ENCODE measurements around the gene S100A2. TPM values are rescaled to one million over a fixed set of nuclear protein-coding genes. Genes with fewer than 3 reads are reported as not detected.

The S100A2 gene
- total RNA-seq, 4 donors from 2014 or later: 2.3 to 12.6 (median 4.2) TPM; not detected in 1

DNA sequence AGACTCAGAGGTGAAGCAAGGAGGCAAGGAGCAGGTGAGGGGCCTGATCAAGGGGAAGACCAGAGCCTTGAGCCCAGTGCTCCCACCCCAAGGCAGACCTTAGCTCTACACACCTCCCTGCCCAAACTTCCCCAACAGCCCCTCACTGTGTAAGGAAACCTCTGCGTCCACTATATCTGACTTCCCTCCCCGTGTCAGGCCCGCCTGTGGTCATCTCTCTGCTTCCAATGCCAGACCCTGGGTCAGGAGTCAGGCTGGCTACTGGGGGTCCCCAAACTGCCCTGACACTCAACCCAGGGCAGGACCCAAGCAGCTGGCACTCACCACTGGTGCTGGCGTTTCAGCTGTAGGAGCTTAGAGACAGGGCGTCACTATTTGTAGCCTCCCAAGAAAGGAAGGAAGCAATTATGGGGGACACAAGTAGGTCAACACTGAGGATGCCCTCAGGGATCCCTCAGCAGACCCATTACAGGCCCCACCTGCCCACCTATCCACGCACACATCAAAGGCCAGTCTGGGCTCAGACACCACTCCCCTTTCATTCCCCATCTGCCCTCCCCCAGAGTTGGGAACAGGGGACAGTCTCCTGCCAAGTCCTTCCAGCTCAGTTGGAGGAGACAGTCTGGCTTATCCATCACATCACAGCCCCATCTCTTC, 15.8 kb downstream of the S100A2 start:
- Histone ChIP-seq H3K9me3 (no peaks in the 10 kb centered on the region), H3K27me3 (no peaks in the 10 kb centered on the region), H3K4me1 (peaks cover 0 to 65% (median 41%) of the 10 kb centered on the region in 4 donors), H3K27ac (peak overlapping the region in 3 of 4 donors; percentile 38 to 70 (median 68)), H3K4me3 (no peak overlapping the region), H3K36me3 (no peaks in the 10 kb centered on the region)
- no peak for DNase-seq (ENCODE audit: low spot score in 2 of 2)
- 75 to 79% methylated on average over 6 of the region's 6 CpGs for WGBS, 2 donors
- no peak for TF ChIP-seq POLR2A (IDR thresholded peaks at IDR 0.05)
- TF ChIP-seq EP300 (IDR thresholded peaks at IDR 0.05): no peak
- TF ChIP-seq CTCF (IDR thresholded peaks at IDR 0.05): no peak

DNA sequence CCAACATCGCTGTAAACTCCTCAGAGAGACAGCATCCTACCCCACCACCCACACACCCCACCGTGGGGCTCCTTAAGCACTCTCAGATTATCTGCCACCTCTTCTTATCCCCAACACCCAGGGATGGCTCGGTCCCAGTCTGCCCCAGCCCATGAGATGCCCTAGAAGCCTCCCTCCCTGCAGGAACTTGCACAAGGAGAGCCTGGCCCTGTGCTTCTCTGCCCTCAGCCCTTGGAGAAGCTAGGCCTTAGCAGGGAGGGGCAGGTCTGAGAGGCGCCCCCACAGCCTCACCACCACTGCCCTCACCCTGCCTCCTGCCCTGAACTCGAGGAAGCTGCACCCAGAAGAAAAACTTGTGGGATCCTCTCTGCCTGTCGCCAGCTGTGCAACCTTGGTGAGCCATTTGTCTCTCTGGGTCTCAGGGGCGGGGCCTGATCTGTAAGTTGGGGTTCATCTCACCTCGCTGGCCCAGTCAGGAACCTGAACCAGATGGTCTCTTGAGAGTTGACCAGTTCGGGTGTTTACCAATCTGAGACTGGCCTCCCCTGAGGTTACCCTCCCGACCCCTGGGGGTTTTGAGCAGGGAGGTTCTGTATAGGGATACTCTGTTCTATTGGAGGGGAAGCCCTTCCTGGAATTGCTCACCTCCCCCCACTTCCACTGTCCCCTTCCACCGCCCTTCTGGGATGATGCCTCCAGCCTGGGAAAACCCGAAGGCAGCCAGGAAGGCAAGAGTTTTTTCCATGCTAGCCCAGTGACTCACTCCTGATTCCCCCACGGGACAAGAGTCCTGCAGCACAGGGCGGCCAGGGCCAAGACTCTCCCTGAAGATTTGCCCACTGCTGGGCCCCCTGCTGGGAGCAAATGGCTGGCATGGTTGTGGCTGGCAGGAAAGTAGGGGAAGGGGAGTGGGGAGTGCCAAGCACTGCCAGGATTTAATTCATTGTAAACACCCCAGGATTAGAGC, 16.6 kb downstream of the S100A2 start, which contains the start of gene S100A3:
S100A3 (minus strand) TSS at position 537 of the 967 bp plus-strand sequence. CDS start 773 bp downstream, outside the sequence.
- H3K4me1 ChIP-seq: peaks cover 0 to 69% (median 50%) of the 10 kb centered on the region in 4 donors
- H3K36me3 ChIP-seq: no peaks in the 10 kb centered on the region
- H3K9me3 ChIP-seq: no peaks in the 10 kb centered on the region
- TF ChIP-seq POLR2A (IDR thresholded peaks at IDR 0.05) (no peak), EP300 (IDR thresholded peaks at IDR 0.05) (peak; percentile 40 to 69)
- H3K4me3 ChIP-seq: no peak within 1 kb of the TSS
- peak; percentile 55 to 67 for DNase-seq (ENCODE audit: low spot score in 2 of 2)
- no peaks in the 10 kb centered on the region for H3K27me3 ChIP-seq
- H3K27ac ChIP-seq: peak within 1 kb of the TSS in 3 of 4 donors; percentile 38 to 97 (median 70)
- WGBS, 2 donors: 51 to 54% methylated on average over 13 to 14 of the region's 14 CpGs

- WGBS, 2 donors: 74 to 82% methylated on average over 19 of the region's 19 CpGs
- Histone ChIP-seq H3K27ac (peak overlapping the region in 3 of 4 donors; percentile 76 to 97 (median 88)), H3K4me1 (peaks cover 0 to 75% (median 60%) of the 10 kb centered on the region in 4 donors), H3K4me3 (no peak overlapping the region), H3K9me3 (no peaks in the 10 kb centered on the region), H3K36me3 (no peaks in the 10 kb centered on the region), H3K27me3 (no peaks in the 10 kb centered on the region)
- TF ChIP-seq CTCF (IDR thresholded peaks at IDR 0.05) (no peak), POLR2A (IDR thresholded peaks at IDR 0.05) (no peak), EP300 (IDR thresholded peaks at IDR 0.05) (no peak)
- no peak for DNase-seq (ENCODE audit: low spot score in 2 of 2)
Measured at GRCh38 chr1:153547560-153548551, 17.8 kb downstream of the S100A2 start.

DNA sequence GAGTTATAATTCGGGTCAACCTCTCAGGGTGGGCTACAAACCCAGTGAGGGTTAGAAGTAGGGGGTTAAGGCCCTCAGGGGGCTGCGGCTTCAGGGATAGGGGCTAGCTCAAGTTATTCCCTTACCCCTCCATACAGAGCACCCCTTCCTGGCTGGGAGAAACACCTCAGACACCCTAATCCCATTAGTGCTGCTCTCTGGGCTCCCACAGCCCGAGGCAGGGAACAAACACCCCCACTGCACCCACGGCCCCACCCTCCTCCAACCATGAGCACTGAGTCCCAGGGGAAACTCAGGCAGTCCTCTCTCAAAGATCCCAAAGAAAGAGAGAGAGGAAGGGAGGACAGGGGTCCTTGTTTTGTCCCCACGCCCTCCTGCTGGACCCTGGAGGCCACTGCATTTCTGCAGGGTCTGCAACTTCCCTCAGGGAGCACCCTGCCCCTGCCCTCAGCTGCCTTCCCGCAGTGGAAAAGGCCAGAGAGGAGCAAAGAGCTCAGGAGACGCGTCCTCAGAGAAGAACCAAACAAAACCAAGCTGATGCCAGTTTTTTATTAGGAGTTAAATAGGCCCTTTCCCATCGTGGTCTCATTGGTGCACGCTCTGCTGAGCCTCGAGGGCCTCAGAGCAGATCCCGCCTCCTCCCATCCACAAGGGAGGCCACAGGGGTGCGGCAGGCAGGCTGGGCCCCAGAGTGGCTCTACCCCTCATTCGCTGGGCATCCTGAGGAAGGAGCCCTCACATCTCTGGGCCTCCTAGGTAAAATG, 18.7 kb downstream of the S100A2 start:
- H3K27me3 ChIP-seq: no peaks in the 10 kb centered on the region
- H3K9me3 ChIP-seq: no peaks in the 10 kb centered on the region
- peak overlapping the region in 1 of 4 donors; percentile 47 for H3K4me3 ChIP-seq
- H3K36me3 ChIP-seq: no peaks in the 10 kb centered on the region
- no peak for DNase-seq (ENCODE audit: low spot score in 2 of 2)
- WGBS, 2 donors: 58 to 62% methylated on average over 9 to 14 of the region's 14 CpGs
- peaks cover 0 to 84% (median 65%) of the 10 kb centered on the region in 4 donors for H3K4me1 ChIP-seq
- H3K27ac ChIP-seq: peak overlapping the region; percentile 63 to 97 (median 82)
- TF ChIP-seq EP300 (IDR thresholded peaks at IDR 0.05): no peak
- TF ChIP-seq CTCF (IDR thresholded peaks at IDR 0.05): no peak
- TF ChIP-seq POLR2A (IDR thresholded peaks at IDR 0.05): no peak

All from tibial nerve (tissue), 4 donors.